Thoracic aorta (tissue), 2 donors: Measurements from ENCODE around the gene CFAP161. TPM values are rescaled to one million over a fixed set of nuclear protein-coding genes. Genes with fewer than 3 reads are reported as not detected.

Experiments
- ATAC-seq: fragments of 150-250 bp; one replicate; pipeline ENCODE4 v1.8.0; 2017; ENCODE audit warnings: low read depth; ENCODE audit not compliant: insufficient number of reproducible peaks, low FRiP score
- DNase-seq: peaks from one replicate; pipeline ENCODE4 v3.0.0-alpha.2; 2020; ENCODE audit warnings: low spot score
- H3K27ac ChIP-seq, 2 donors: fragments of 200-600 bp; sonication (generic); 1 replicate in 1 of 2; 2 replicates in 1 of 2; pipeline ENCODE4 v1.5.1; 2016; ENCODE audit warnings: mild to moderate bottlenecking in 2 of 2, moderate library complexity in 2 of 2
- H3K27me3 ChIP-seq: fragments of 200-600 bp; sonication (generic); replicated peaks from 2 replicates; pipeline ENCODE4 v1.6.0; 2016; ENCODE audit warnings: mild to moderate bottlenecking; ENCODE audit not compliant: insufficient read depth
- H3K36me3 ChIP-seq: fragments of 200-600 bp; sonication (generic); one replicate; pipeline ENCODE4 v1.5.1; 2016
- H3K4me1 ChIP-seq, 2 donors: fragments of 200-600 bp; sonication (generic); 1 replicate in 1 of 2; 2 replicates in 1 of 2; pipeline versions ENCODE4 v1.5.1 to v1.6.0; 2016; ENCODE audit warnings: low read depth in 2 of 2, mild to moderate bottlenecking in 1 of 2; ENCODE audit not compliant: control insufficient read depth in 1 of 2
- H3K4me3 ChIP-seq: fragments of 200-600 bp; sonication (generic); 2 replicates; pipeline ENCODE4 v1.5.1; 2016; ENCODE audit warnings: mild to moderate bottlenecking
- H3K9me3 ChIP-seq: fragments of 200-600 bp; sonication (generic); 2 replicates; pipeline ENCODE4 v1.5.1; 2016
- total RNA-seq, 2 donors: library from RNA; depleted of rRNA; stranded (reverse); fragments of >200 nt; gene quantifications; one replicate each; pipeline versions ENCODE4 v1.1.0 to v1.2.3, GENCODE V29; 2016
- TF ChIP-seq, protein P1 (sequence below): fragments of 200-600 bp; sonication (generic); IDR thresholded peaks from one replicate; pipeline ENCODE4 v1.5.1; 2019; ENCODE audit warnings: antibody characterized with exemption

CFAP161 gene
- total RNA-seq, 2 donors from 2014 or later, result 1.1 TPM; not detected in 1

DNA sequence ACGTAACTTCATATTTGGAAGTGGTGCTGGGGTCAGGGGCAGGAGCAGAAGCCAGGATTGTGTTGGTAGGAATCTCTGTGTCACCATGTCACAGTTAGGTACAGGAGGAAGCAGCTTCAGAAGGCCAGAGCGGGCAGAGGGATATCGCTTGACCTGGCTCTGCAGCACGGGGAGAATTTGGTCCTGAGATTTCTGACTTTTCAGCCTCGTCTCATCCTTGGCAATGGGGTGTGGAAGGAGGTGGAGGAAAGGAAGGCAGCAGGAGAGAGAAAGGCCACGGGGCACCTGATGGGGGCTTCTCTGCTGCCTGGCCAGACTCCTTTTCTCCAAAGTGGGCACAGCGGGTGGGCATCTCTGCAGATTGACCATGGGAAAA is 63.2 kb downstream of the CFAP161 start:
- no peak overlapping the region for H3K27ac ChIP-seq
- DNase-seq (no peak), ATAC-seq (no peak)
- H3K4me1 ChIP-seq, result no peaks in the 10 kb centered on the region
- no peaks in the 10 kb centered on the region for H3K36me3 ChIP-seq
- H3K4me3 ChIP-seq, result no peak overlapping the region
- H3K9me3 ChIP-seq, result no peaks in the 10 kb centered on the region
- TF ChIP-seq, protein P1, sequence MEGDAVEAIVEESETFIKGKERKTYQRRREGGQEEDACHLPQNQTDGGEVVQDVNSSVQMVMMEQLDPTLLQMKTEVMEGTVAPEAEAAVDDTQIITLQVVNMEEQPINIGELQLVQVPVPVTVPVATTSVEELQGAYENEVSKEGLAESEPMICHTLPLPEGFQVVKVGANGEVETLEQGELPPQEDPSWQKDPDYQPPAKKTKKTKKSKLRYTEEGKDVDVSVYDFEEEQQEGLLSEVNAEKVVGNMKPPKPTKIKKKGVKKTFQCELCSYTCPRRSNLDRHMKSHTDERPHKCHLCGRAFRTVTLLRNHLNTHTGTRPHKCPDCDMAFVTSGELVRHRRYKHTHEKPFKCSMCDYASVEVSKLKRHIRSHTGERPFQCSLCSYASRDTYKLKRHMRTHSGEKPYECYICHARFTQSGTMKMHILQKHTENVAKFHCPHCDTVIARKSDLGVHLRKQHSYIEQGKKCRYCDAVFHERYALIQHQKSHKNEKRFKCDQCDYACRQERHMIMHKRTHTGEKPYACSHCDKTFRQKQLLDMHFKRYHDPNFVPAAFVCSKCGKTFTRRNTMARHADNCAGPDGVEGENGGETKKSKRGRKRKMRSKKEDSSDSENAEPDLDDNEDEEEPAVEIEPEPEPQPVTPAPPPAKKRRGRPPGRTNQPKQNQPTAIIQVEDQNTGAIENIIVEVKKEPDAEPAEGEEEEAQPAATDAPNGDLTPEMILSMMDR, result no peak
- H3K27me3 ChIP-seq, result no peaks in the 10 kb centered on the region

DNA sequence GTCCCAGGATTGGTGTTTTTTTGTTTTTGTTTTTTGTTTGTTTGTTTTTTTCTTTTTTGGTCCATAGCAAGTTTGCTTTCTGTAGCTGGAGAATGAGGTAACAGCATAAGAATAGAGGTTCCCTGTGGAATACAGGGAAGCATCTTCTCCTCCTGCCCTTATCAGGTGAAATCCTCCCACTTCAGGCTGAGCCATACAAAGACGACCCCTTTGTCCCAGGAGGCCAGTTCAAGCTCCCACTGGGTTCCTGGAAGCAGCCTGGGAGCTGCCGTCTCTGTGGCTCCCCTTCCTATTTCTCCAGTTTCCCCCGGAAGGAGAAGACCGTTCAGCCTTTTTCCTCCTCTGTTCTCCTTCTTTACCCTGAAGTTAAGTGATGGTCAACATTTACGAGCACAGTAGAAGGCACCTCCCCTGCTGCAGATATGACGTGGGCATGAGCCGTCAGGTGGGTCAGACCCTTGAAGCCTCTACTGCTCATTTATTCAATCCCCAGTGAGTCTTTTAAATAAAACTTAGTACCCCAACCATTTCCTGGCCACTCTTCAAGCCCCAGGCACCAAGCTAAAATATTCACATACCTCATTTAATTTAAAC is 63.7 kb downstream of the CFAP161 start:
- ATAC-seq, result no peak
- H3K27ac ChIP-seq, result no peak overlapping the region

More for the DNA sequence above, 63.7 kb downstream of the CFAP161 start:
- no peaks in the 10 kb centered on the region for H3K4me1 ChIP-seq
- no peaks in the 10 kb centered on the region for H3K36me3 ChIP-seq
- DNase-seq, result no peak
- H3K4me3 ChIP-seq, result no peak overlapping the region
- no peaks in the 10 kb centered on the region for H3K9me3 ChIP-seq
- no peaks in the 10 kb centered on the region for H3K27me3 ChIP-seq
- TF ChIP-seq, protein P1, result no peak

Other genes with a start within 250 kb of the CFAP161 start
- 10 to 100 TPM; 36.8 to 39.0 TPM for gene MESD, start 144.5 kb upstream of the CFAP161 start, total RNA-seq
- gene TLNRD1, start 133.3 kb upstream of the CFAP161 start, total RNA-seq, result 10 to 100 TPM; 34.0 to 51.1 TPM
- gene IL16, start 62.6 kb downstream of the CFAP161 start, total RNA-seq, result 10 to 100 TPM; 11.1 to 17.1 TPM
- 10 to 100 TPM in 1 of 2 donors, 1 to 10 TPM in 1; 7.3 to 14.9 TPM for gene STARD5, start 189.9 kb downstream of the CFAP161 start, total RNA-seq
- under 1 TPM in 1 of 2 donors, not detected in 1; 0.54 TPM for gene TMC3, start 239.9 kb downstream of the CFAP161 start, total RNA-seq